HG03565 (cell line): ENCODE data around the gene LMTK2.

Experiments
- ATAC-seq: cut with Tn5 transposase; IDR thresholded peaks from one replicate; pipeline ENCODE4 v1.9.1; 2021; ENCODE audit warnings: mild to moderate bottlenecking, moderate library complexity; ENCODE audit not compliant: unreplicated experiment

Gene LMTK2

DNA sequence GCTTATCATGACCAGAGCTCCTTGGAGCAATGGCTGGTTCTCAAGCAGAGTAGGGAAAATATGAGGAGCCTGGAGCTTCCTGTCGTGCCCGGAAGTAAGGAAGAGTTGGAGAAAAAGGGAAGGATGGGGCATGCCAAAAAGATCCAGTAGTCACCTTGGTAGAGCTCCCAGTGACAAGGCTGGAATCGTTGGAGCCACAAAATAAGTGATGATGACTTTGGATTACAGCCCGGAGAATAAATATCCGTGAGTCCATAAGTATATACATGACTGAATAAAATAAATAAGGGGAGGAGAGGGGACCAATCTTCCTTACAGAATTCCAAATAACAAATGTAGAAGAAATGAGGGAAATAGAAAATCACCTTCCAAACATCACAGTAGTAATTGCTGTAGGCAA lies 29.3 kb downstream of the LMTK2 start:
- ATAC-seq = no peak

DNA sequence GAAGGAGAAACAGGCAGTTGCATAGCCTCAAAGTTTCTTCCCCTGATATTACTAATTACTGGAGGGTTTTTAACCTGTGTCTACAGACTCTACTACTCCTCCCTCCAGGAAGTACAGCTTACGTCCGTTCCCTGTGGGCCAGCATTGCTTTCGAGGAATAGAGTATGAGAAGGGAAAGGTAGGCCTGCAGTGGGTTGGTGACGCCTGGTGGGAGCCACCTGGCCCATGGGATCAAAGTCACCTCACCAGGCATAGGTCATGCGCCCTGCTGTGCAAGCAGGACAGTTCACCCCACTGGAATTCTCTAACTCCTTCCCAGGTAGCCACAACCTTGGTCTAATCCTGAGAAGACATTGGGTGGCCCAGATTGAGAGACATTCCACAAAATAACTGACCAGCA lies 29.8 kb downstream of the LMTK2 start:
- ATAC-seq = no peak

DNA sequence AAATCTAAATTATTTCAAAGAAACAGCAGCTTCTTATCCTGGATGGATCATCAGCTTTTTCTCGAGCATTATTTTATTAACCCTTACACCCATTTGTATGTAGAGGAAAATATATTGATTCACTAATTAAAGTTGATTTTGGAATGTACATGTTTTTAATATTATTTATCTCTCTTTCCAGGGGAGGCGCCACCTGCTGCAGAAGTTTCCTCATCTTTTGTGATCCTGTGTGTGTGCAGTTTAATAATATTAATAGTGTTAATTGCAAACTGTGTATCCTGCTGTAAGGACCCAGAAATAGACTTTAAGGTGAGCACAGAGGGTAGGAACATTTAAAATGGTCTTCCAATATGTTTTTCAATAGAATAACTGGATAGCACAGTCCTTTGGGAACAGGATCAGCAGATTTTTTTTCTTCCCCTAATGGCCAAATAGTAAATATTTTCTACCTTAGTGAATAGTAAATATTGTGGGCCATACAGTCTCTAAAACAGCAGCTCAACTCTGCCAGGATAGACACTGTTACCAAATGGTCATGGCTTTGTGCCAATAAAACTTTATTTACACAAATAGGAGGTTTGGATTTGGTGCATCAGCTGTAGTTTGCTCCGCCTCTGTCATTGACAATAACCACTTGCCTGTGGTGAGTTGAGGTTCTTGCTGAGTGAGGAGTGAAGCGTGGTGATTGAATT lies 30.6 kb downstream of the LMTK2 start:
- ATAC-seq = no peak

- ATAC-seq = peak; percentile 78
Observed at GRCh38 chr7:98137826-98138151, 31.1 kb downstream of the LMTK2 start.

GRCh38 chr7:98138672-98139071 lies 32.0 kb downstream of the LMTK2 start:
- no peak for ATAC-seq

DNA sequence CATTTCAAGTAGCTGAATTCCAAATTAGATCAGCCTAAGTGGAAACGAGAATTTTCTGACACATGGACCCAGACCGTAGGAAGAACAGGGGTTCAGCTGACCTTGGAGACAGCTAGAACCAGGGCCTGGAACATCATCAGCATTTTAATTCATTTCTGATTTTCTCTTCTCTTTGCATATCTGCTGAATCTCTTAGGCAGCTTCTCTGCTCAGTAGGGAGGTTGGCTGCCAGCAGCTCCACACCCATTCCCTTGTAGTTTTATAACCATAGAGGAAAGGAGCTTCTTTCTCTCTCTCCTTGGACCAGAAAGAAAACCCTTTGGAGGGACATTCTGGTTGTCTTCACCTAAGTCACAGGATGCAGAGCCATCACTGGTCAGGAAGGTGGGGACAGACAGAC lies 36.0 kb downstream of the LMTK2 start:
- ATAC-seq = no peak

- ATAC-seq = no peak
Observed at GRCh38 chr7:98148607-98149006, 41.9 kb downstream of the LMTK2 start.

DNA sequence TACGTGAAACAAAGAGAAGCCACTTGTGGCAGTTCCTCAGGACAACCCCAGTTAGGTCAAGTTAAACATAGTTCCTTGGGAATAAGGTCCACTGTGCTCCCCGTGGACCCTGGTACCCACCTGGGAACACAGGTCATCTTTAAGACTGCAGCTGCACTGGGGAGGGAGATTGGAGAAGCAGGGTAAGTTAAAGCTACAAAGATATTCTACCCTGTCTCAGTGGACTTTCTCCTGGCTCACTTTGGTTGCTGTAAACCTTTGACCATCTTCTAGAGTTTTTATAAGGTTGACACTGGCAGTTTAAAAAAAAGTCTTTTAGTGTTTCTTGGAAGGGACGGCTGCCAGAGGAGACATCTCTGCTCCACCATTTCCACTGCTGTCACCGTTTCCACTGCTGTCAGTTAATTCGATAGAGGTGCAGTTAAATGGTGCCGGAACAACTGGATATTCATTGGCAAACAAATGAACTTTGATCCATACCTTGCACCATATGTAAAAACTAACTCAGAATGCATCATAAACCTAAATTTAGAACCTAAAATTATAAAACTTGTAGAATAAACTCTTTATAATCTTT lies 42.5 kb downstream of the LMTK2 start:
- no peak for ATAC-seq

- no peak for ATAC-seq
Observed at GRCh38 chr7:98151884-98152283, 45.2 kb downstream of the LMTK2 start.

DNA sequence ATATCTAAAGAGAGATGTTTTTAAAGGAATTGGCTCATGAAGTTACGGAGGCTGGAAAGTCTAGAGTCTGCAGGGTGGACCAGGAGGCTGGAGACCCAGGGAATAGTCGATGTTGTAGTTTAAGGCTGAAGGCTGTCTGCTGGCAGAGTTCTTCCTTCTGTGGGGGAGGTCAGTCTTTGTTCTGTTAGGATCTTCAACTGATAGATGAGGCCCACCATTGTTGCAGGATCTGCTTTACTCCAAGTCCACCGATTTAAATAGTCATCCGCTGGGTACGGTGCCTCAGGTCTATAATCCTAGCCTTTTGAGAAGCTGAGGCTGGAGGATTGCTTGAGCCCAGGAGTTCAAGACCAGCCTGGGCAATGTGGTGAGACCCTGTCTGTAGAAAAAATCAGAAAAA lies 50.0 kb downstream of the LMTK2 start:
- ATAC-seq = no peak

GRCh38 chr7:98157761-98158160 lies 51.1 kb downstream of the LMTK2 start:
- no peak for ATAC-seq

- no peak for ATAC-seq
Observed at GRCh38 chr7:98162758-98163157, 56.1 kb downstream of the LMTK2 start.

- ATAC-seq = no peak
Observed at GRCh38 chr7:98163269-98163668, 56.6 kb downstream of the LMTK2 start.

GRCh38 chr7:98163704-98164494 lies 57.2 kb downstream of the LMTK2 start:
- no peak for ATAC-seq

DNA sequence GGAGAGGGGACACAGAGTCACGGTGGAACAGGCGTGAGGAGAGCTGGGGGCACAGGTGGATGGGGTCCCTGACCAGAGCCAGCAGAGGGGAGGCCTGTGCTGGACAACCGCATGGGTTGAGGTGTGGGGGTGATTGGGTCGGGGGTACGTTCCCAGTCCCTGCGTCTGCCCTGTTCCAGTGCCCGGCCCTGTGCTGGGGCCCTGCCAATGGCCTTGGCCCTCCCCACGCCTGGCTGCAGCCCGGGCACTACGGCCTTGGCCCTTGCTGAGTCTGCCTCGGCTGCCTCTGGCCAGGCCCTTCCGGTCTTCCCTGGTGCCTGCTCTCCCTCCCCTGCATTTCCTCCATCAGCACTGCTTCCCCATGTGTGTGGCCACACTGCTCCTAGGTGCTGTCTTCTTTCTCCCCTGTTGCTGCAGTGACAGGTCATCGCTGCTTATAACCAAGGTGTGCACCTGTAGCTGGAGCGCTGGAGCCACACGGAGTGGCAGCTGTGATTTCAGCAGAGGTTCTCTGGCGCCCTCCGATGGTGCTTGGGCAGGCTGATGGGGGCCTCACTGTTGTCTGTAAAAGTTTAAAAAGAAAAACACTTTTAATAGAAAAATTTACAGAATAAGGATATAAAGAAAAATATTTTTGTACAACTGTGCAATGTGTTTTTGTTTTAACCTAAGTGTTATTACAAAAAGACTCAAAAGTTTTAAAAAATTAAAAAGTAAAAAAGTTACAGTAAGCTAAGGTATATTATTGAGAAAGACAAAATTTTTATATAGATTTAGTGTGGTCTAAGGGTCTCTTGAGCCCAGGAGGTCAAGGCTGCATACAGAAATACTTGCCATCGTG lies 59.4 kb downstream of the LMTK2 start:
- peak; percentile 47 for ATAC-seq

DNA sequence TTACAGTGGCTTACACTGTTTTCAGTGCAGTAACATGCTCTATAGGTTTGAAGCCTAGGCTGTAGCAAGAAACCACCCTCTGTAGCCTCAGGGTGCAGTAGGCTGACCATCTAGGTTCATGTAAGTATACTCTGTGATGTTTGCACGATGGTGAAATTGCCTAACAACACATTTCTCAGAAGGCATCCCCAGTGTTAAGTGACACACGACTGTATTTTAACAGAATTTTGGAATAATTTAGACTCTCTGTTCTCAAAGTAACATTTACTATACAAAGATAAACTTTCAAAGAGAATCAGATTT lies 60.0 kb downstream of the LMTK2 start:
- no peak for ATAC-seq

- no peak for ATAC-seq
Observed at GRCh38 chr7:98167653-98168052, 61.0 kb downstream of the LMTK2 start.

DNA sequence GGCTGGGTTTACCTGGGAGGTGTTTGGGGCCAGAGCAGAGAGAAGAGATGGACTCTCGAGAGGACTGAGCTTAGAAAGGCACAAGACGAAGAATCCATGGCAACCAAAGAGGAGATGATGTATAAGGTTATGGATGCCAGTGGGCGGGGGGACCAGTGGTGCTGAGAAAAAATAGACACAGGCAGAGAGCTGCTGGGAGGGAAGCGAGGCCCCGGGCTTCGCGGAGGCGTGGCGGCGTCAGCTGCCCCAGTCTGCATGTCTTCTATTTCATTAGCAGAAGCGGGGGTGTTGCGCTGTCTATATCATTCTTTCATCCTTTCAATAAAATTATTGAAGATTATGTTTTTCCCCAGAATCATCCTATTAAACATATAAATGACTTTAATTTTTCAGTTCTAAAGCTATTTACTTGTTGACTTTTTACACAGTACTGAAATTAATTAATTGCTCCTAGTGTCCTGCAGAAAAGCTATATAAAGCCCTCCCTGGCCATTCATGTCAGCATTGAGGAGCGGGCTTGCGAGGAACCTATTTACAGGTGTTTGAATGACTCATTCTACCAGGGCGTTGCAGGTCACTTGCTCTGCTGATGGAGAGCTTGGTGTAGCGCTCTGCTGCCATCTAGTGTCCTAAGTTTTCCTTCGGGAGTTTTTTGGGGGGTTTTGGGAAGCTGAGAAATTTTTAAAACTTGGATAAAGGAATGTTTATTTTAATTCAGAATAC lies 61.7 kb downstream of the LMTK2 start:
- no peak for ATAC-seq

GRCh38 chr7:98168904-98169621 lies 62.4 kb downstream of the LMTK2 start:
- ATAC-seq = no peak

DNA sequence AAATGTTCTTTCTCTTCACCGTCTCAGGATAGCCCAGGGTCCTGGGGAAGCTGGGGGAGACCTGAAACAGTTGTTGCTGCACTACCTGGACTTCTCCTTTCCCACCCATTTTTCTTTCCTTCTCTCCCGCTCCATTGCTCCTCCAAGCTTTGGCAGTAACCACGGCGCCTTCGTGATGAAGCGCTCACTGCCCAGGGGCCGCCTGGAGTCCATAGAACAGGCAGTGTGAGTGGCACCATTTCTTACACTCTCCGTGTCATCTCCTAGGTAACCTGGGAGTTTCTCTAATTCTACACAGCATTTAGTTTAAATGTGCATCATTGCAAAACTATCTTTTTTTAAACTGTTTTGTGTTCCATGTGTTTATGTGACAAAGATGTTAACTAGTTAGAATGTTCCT lies 64.3 kb downstream of the LMTK2 start:
- no peak for ATAC-seq
